Gastrocnemius medialis (tissue), 4 donors: Measurements from ENCODE around the gene BANP. TPM values are rescaled to one million over a fixed set of nuclear protein-coding genes. Genes with fewer than 3 reads are reported as not detected.
"Not testable (repeated sequence)": the region's sequence is repeated elsewhere in the genome, so short reads cannot be mapped to it uniquely, and the experiment has no call there.

Experiments used
- ATAC-seq, 2 donors: fragments of 150-250 bp; one replicate each; pipeline ENCODE4 v1.9.1; 2016
- DNase-seq, 2 donors: peaks; one replicate each; pipeline ENCODE4 v3.0.0-alpha.2; 2019
- H3K27ac ChIP-seq, 4 donors: fragments of 200-600 bp; sonication (generic); 1 replicate in 1 of 4; 2 replicates in 3 of 4; pipeline ENCODE4 v1.5.1; 2016 to 2018; ENCODE audit warnings: mild to moderate bottlenecking in 2 of 4, moderate library complexity in 1 of 4
- H3K27me3 ChIP-seq, 3 donors: fragments of 200-600 bp; sonication (generic) in 2 of 3; 1 replicate in 1 of 3; 2 replicates in 2 of 3; pipeline versions ENCODE4 v1.5.1 to v1.6.0; 2016 to 2019; ENCODE audit warnings: mild to moderate bottlenecking in 1 of 3, moderate library complexity in 1 of 3
- H3K36me3 ChIP-seq, 2 donors: fragments of 200-600 bp; sonication (generic) in 1 of 2; one replicate each; pipeline ENCODE4 v1.5.1; 2017 to 2018
- H3K4me1 ChIP-seq, 2 donors: fragments of 200-600 bp; sonication (generic) in 1 of 2; one replicate each; pipeline ENCODE4 v1.5.1; 2016 to 2017; ENCODE audit warnings: mild to moderate bottlenecking in 2 of 2
- H3K4me3 ChIP-seq, 4 donors: fragments of 200-600 bp; sonication (generic) in 3 of 4; 1 replicate in 1 of 4; 2 replicates in 3 of 4; pipeline ENCODE4 v1.5.1; 2016 to 2019; ENCODE audit warnings: mild to moderate bottlenecking in 2 of 4
- H3K9me3 ChIP-seq, 3 donors: fragments of 200-600 bp; sonication (generic) in 2 of 3; 1 replicate in 1 of 3; 2 replicates in 2 of 3; pipeline ENCODE4 v1.5.1; 2016 to 2019
- POLR2A ChIP-seq, 2 donors: fragments of 450-650 bp; IDR thresholded peaks; one replicate each; pipeline ENCODE4 v1.6.1; 2017; ENCODE audit warnings: antibody characterized with exemption in 2 of 2, mild to moderate bottlenecking in 2 of 2, moderate library complexity in 2 of 2
- in situ Hi-C, 4 donors: fragments of 200-750 bp; cut with MboI; loops; one replicate each; pipeline versions ENCODE4 v1.15.0 to v1.8.0; 2017; ENCODE audit warnings: low sequenced_read_pairs in 4 of 4
- intact Hi-C: fragments of 100-400 bp; cut with DNase I; formaldehyde crosslinking; loops from one replicate; pipeline ENCODE4 v1.15.1; 2023; ENCODE audit warnings: low total_unique reads
- total RNA-seq, 4 donors: library from RNA; depleted of rRNA; stranded (reverse); fragments of >200 nt; gene quantifications; one replicate each; pipeline versions ENCODE4 v1.1.0 to v1.2.3, GENCODE V29; 2016
- TF ChIP-seq, protein P1 (sequence below), 5 experiments: fragments of 450-650 bp in 3 of 5; fragments of 200-600 bp in 2 of 5; sonication (generic) in 2 of 5; IDR thresholded peaks in 4 of 5; conservative IDR thresholded peaks in 1 of 5; 1 replicate in 4 of 5; 2 replicates in 1 of 5; pipeline ENCODE4 v1.5.1; 2016 to 2019; ENCODE audit warnings: antibody characterized with exemption in 5 of 5, mild to moderate bottlenecking in 3 of 5, moderate library complexity in 3 of 5

BANP gene
- total RNA-seq, 4 donors from 2014 or later: 7.0 to 20.6 (median 16.1) TPM

GRCh38 chr16:88102597-88102996 lies 151.4 kb downstream of the BANP start:
- intact Hi-C loops (no loop called here), in situ Hi-C loops (no loop called here)
- ATAC-seq: no peak
- Histone ChIP-seq H3K4me3 (no peak overlapping the region), H3K27me3 (peaks cover 24 to 33% (median 25%) of the 10 kb centered on the region in 3 donors), H3K36me3 (no peaks in the 10 kb centered on the region), H3K4me1 (no peaks in the 10 kb centered on the region), H3K9me3 (no peaks in the 10 kb centered on the region), H3K27ac (no peak overlapping the region)
- no peak for DNase-seq
- TF ChIP-seq, protein P1, sequence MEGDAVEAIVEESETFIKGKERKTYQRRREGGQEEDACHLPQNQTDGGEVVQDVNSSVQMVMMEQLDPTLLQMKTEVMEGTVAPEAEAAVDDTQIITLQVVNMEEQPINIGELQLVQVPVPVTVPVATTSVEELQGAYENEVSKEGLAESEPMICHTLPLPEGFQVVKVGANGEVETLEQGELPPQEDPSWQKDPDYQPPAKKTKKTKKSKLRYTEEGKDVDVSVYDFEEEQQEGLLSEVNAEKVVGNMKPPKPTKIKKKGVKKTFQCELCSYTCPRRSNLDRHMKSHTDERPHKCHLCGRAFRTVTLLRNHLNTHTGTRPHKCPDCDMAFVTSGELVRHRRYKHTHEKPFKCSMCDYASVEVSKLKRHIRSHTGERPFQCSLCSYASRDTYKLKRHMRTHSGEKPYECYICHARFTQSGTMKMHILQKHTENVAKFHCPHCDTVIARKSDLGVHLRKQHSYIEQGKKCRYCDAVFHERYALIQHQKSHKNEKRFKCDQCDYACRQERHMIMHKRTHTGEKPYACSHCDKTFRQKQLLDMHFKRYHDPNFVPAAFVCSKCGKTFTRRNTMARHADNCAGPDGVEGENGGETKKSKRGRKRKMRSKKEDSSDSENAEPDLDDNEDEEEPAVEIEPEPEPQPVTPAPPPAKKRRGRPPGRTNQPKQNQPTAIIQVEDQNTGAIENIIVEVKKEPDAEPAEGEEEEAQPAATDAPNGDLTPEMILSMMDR (IDR thresholded peaks at IDR 0.05 in 4 of 5, conservative IDR thresholded peaks at IDR 0.05 in 1 of 5): no peak
- no peak for TF ChIP-seq POLR2A (IDR thresholded peaks at IDR 0.05)

DNA sequence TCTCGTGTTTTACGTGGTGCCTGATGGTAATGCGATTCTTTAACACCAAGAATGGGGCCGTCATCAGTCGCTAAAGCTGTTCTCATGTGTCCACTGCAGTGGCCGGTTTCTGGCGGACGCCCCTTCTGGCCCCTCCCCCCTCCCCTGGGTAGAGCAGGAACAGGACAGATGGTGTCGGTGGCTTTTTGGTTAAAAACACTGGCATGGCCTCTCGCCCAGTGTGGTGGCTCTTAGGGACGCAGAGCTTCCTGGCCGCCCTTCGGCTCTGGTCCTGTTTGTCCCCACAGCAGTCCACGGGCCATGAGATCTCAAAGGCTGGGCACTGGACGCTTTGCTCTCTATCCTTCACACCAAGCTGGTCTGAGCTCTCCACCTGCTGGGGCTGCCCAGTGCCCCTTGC lies 151.8 kb downstream of the BANP start:
- Histone ChIP-seq H3K36me3 (no peaks in the 10 kb centered on the region), H3K27ac (no peak overlapping the region), H3K9me3 (no peaks in the 10 kb centered on the region), H3K27me3 (peaks cover 24 to 33% (median 25%) of the 10 kb centered on the region in 3 donors), H3K4me3 (no peak overlapping the region), H3K4me1 (no peaks in the 10 kb centered on the region)
- TF ChIP-seq, protein P1 (IDR thresholded peaks at IDR 0.05 in 4 of 5, conservative IDR thresholded peaks at IDR 0.05 in 1 of 5): no peak
- no peak for TF ChIP-seq POLR2A (IDR thresholded peaks at IDR 0.05)
- no peak for ATAC-seq
- in situ Hi-C loops (no loop called here), intact Hi-C loops (no loop called here)
- DNase-seq: no peak

- Histone ChIP-seq H3K27ac (no peak overlapping the region), H3K4me1 (no peaks in the 10 kb centered on the region), H3K9me3 (no peaks in the 10 kb centered on the region), H3K27me3 (peaks cover 19 to 28% (median 25%) of the 10 kb centered on the region in 3 donors), H3K36me3 (no peaks in the 10 kb centered on the region), H3K4me3 (no peak overlapping the region)
- DNase-seq (no peak), ATAC-seq (no peak)
- TF ChIP-seq, protein P1 (IDR thresholded peaks at IDR 0.05 in 4 of 5, conservative IDR thresholded peaks at IDR 0.05 in 1 of 5): no peak
- intact Hi-C loops (no loop called here), in situ Hi-C loops (no loop called here)
Observed at GRCh38 chr16:88103581-88104188, 152.5 kb downstream of the BANP start.

- in situ Hi-C loops, H3K4me1 ChIP-seq, H3K4me3 ChIP-seq, H3K27ac ChIP-seq, intact Hi-C loops, H3K9me3 ChIP-seq, ATAC-seq, H3K36me3 ChIP-seq, DNase-seq: not testable (repeated sequence)
- peaks cover 16 to 25% (median 24%) of the 10 kb centered on the region in 3 donors for H3K27me3 ChIP-seq
Observed at GRCh38 chr16:88104363-88104762, 153.1 kb downstream of the BANP start.

DNA sequence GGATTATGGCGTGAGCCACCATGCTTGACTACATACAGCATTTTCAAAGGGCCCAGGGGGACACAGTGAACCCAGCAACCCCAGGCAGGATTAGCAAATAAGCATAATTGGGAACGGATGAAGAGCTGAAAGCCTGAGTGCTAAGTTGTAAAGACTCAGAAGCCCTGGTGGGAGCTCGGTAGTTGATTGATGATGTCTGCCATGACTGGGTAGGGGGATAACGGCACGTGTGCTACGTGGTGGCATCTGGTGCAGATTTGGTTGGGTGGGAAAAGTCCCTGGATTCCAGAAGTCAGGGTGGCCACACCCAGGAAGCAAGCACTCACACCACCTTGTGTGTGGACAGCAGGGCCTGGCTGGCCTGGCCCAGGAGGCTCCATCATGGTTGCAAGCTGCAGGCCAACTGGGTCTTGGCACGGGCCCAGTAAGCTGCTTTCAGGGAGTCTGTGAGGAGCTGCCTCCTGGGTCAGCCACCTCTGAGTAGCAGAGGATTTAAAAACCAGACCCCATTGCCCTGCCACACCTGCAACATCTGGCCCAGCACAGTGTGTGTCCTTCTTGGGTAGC lies 154.4 kb downstream of the BANP start:
- in situ Hi-C loops, DNase-seq, H3K4me3 ChIP-seq, H3K27ac ChIP-seq, intact Hi-C loops, H3K36me3 ChIP-seq, ATAC-seq, H3K4me1 ChIP-seq, H3K9me3 ChIP-seq: not testable (repeated sequence)
- peaks cover 11 to 22% (median 16%) of the 10 kb centered on the region in 3 donors for H3K27me3 ChIP-seq

DNA sequence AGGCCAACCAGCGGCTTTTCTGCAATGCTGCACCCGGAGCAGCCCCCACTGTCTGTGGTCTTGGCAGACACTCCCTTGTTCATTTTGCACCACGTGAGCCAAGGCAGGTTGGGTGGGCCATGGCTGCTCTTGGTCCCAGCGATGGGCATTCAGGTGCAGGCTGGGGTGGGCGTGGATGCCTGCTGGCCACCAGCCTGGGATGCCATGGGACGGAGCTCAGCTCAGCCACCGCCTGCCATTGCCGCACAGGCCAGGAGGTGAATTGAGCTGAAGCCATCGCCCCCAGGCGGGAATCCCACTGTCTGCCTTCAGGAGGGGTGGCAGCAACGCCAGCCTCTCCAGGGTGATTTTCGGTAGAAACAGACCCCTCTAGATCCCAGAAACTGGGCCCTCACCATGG lies 155.3 kb downstream of the BANP start:
- H3K4me3 ChIP-seq, H3K27ac ChIP-seq, H3K9me3 ChIP-seq, H3K36me3 ChIP-seq, H3K4me1 ChIP-seq, in situ Hi-C loops, DNase-seq, intact Hi-C loops, ATAC-seq: not testable (repeated sequence)
- peaks cover 9 to 18% (median 16%) of the 10 kb centered on the region in 3 donors for H3K27me3 ChIP-seq
